K562 treated with DMSO at 1 percent for 24 hours (cell line): ENCODE results near the gene ATF1. TPM values are rescaled to one million over a fixed set of nuclear protein-coding genes. Genes with fewer than 3 reads are reported as not detected.

Source experiments
- total RNA-seq: library from RNA; unstranded; fragments of 300-600 nt; gene quantifications from 2 replicates; pipeline ENCODE4 v1.2.3, GENCODE V29; 2022; ENCODE audit warnings: low read depth; ENCODE audit not compliant: insufficient read depth

The ATF1 gene
- 16.4 and 18.7 TPM in 2 replicates for total RNA-seq

DNA sequence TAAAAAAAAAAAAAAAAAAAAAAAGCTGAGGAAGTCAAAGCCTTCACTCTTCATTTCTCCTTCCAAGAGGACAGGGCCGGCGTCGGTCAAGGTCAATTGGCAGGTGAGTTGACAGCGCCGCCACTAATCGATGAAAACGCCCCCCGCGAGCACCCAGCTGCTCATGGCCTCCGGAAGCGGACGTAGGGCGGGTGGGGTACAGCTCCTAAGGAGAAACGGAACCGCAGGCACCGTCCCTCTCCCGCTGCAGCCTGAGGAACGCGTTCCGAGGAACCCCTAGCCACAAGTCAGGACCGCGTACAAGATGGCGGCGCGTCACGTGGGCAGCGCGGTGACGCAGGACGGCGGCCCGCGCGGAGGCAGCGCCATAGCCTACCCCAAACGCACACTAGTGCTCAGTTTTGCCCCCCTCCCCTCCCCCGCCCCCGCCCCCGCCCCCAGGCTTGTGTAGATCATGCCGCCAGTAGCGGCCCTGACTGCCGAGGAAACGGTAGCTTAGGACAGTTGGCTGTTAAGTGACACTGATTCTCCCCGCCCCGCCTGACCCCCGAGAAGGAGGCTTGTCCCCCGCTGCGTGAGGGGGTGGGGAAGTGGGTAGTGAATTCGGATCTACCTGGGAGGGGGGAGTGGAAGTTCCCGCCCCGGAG lies at the start of gene ATF1:
Gene ATF1, plus strand, starts transcription at position 463 of the 647 bp plus-strand sequence. CDS start 16,045 bp downstream, outside the sequence.

DNA sequence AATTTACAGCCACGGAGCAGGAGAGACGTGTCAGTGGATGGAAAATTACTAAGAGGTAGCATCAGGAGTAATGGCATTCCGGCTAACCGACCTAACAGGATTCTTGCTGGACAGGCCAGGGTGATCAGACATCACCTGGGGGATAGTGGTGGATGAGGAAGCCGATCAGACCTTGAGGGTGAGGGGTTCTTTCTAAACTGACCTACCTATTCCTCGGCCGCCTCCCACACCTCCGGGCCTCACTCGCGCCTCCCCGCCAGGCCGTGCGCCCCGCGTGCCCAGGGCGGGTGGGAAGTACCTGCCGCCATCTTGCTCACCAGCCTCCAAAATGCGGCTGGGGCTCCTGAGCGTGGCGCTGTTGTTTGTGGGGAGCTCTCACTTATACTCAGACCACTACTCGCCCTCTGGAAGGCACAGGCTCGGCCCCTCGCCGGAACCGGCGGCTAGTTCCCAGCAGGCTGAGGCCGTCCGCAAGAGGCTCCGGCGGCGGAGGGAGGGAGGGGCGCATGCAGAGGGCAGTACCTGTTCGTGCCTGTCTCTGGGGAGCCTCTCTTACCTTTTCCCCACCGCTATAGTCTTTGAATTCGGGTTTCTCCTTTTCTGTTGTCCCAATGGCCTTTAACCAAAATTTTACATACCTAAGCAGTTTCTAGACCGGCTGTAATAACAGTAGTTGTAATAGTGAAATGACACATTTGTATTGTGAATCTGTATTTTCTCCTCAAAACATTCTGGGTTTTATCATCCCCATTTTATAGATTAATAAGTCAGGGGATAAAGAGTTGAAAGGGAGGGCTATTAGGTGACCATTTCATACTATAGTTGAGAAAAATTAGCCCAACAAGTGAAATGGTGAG lies 79.0 kb downstream of the ATF1 start, which contains the start of gene TMPRSS12:
Gene TMPRSS12, plus strand, starts transcription at position 290 of the 857 bp plus-strand sequence. Its CDS starts 39 bp downstream, at position 329.

Other genes starting within 250 kb of the ATF1 start
- gene TMPRSS12, start 78.8 kb downstream of the ATF1 start, total RNA-seq: not detected in 2 replicates
- gene HIGD1C, start 188.4 kb downstream of the ATF1 start, total RNA-seq: not detected in 2 replicates